Stimulated activated CD4-positive, alpha-beta T cell treated with anti-CD3 and anti-CD28 coated beads, Interleukin-12 subunit alpha, Interleukin-12 subunit beta, amount 100 ng/mL, for 4 hours (primary cell): ENCODE measurements around the gene EPHB1.

Experiments used
- DNase-seq: peaks from one replicate; pipeline ENCODE4 v3.0.0-alpha.2; 2020

EPHB1 gene

GRCh38 chr3:134854254-134854653, 59.2 kb downstream of the EPHB1 start:
- no peak for DNase-seq

- no peak for DNase-seq
Measured at GRCh38 chr3:134857356-134857755, 62.3 kb downstream of the EPHB1 start.

- DNase-seq = no peak
Measured at GRCh38 chr3:134857776-134858362, 62.8 kb downstream of the EPHB1 start.

GRCh38 chr3:134858441-134859035, 63.5 kb downstream of the EPHB1 start:
- no peak for DNase-seq

GRCh38 chr3:134859341-134859740, 64.3 kb downstream of the EPHB1 start:
- DNase-seq = no peak

- DNase-seq = no peak
Measured at GRCh38 chr3:134860141-134860540, 65.1 kb downstream of the EPHB1 start.

- no peak for DNase-seq
Measured at GRCh38 chr3:134863915-134864314, 68.9 kb downstream of the EPHB1 start.

- no peak for DNase-seq
Measured at GRCh38 chr3:134864636-134865035, 69.6 kb downstream of the EPHB1 start.

GRCh38 chr3:134867277-134867676, 72.2 kb downstream of the EPHB1 start:
- no peak for DNase-seq

GRCh38 chr3:134869153-134869726, 74.2 kb downstream of the EPHB1 start:
- no peak for DNase-seq

GRCh38 chr3:134871818-134872217, 76.8 kb downstream of the EPHB1 start:
- DNase-seq = no peak

GRCh38 chr3:134872440-134873388, 77.7 kb downstream of the EPHB1 start:
- no peak for DNase-seq

GRCh38 chr3:134873789-134874188, 78.7 kb downstream of the EPHB1 start:
- no peak for DNase-seq

- no peak for DNase-seq
Measured at GRCh38 chr3:134874737-134875413, 79.8 kb downstream of the EPHB1 start.

GRCh38 chr3:134876836-134877235, 81.8 kb downstream of the EPHB1 start:
- DNase-seq = no peak

- no peak for DNase-seq
Measured at GRCh38 chr3:134877788-134878187, 82.7 kb downstream of the EPHB1 start.

- DNase-seq = no peak
Measured at GRCh38 chr3:134879990-134880389, 84.9 kb downstream of the EPHB1 start.

GRCh38 chr3:134880431-134880830, 85.4 kb downstream of the EPHB1 start:
- DNase-seq = no peak

GRCh38 chr3:134881305-134881704, 86.2 kb downstream of the EPHB1 start:
- DNase-seq = no peak

GRCh38 chr3:134883697-134884385, 88.8 kb downstream of the EPHB1 start:
- DNase-seq = no peak

- no peak for DNase-seq
Measured at GRCh38 chr3:134885877-134886621, 91.0 kb downstream of the EPHB1 start.

GRCh38 chr3:134886991-134887390, 91.9 kb downstream of the EPHB1 start:
- DNase-seq = no peak
